Adrenal gland (tissue), 12 donors: Measurements from ENCODE around the gene ZCWPW2. TPM values are rescaled to one million over a fixed set of nuclear protein-coding genes. Genes with fewer than 3 reads are reported as not detected.

Experiments used
- DNase-seq, 7 donors: peaks; one replicate each; pipeline ENCODE4 v3.0.0-alpha.2; 2019 to 2020
- H3K27ac ChIP-seq, 5 donors: fragments of 200-600 bp; sonication (generic) in 4 of 5; 1 replicate in 3 of 5; 2 replicates in 2 of 5; pipeline versions ENCODE4 v1.5.1 to v1.8.0; 2016 to 2020; ENCODE audit warnings: mild to moderate bottlenecking in 1 of 5
- H3K27me3 ChIP-seq: fragments of 200-600 bp; 2 replicates; pipeline ENCODE4 v1.8.0; 2021
- H3K36me3 ChIP-seq, 2 donors: fragments of 200-600 bp; replicated peaks in 1 of 2; 1 replicate in 1 of 2; 2 replicates in 1 of 2; pipeline versions ENCODE4 v1.5.1 to v1.8.0; 2018 to 2022
- H3K4me1 ChIP-seq, 2 donors: fragments of 200-600 bp; replicated peaks in 1 of 2; 1 replicate in 1 of 2; 2 replicates in 1 of 2; pipeline versions ENCODE4 v1.5.1 to v1.8.0; 2018 to 2021
- H3K4me3 ChIP-seq, 4 donors: fragments of 200-600 bp; sonication (generic) in 3 of 4; one replicate each; pipeline ENCODE4 v1.5.1; 2016 to 2018
- H3K9me3 ChIP-seq, 3 donors: fragments of 200-600 bp; sonication (generic) in 1 of 3; replicated peaks in 1 of 3; 1 replicate in 2 of 3; 2 replicates in 1 of 3; pipeline versions ENCODE4 v1.5.1 to v1.8.0; 2016 to 2021
- CTCF ChIP-seq, 6 experiments: fragments of 450-650 bp in 4 of 6; fragments of 200-600 bp in 2 of 6; sonication (generic) in 1 of 6; IDR thresholded peaks; 1 replicate in 5 of 6; 2 replicates in 1 of 6; pipeline versions ENCODE4 v1.5.1 to v1.8.0; 2016 to 2021; ENCODE audit warnings: antibody characterized with exemption in 6 of 6, mild to moderate bottlenecking in 2 of 6, moderate library complexity in 1 of 6
- POLR2A ChIP-seq, 2 donors: fragments of 450-650 bp; IDR thresholded peaks; one replicate each; pipeline ENCODE4 v1.6.1; 2017; ENCODE audit warnings: antibody characterized with exemption in 2 of 2, mild to moderate bottlenecking in 2 of 2, moderate library complexity in 1 of 2
- WGBS, 4 donors: extraction: QIAGEN DNeasy Blood & Tissue Kit in 2 of 4; methylation state at CpG; one replicate each; pipeline versions ENCODE4 v1.1.5 to v1.1.7; 2013 to 2017; 5-methylcytosine and 5-hydroxymethylcytosine counted together
- intact Hi-C, 2 donors: fragments of 100-400 bp; cut with DNase I; formaldehyde crosslinking; loops; one replicate each; pipeline versions ENCODE4 v1.14.1 to v1.15.0; 2022 to 2023
- polyA plus RNA-seq, 3 donors: library from polyadenylated mRNA; stranded (reverse); fragments of 200-250 nt in 2 of 3; fragments of 350-450 nt in 1 of 3; fragmentation: Illumina TruSeq in 1 of 3; extraction: RNeasy Lipid Tissue Mini Kit (QIAGEN cat#74804) in 1 of 3; gene quantifications; one replicate each; pipeline ENCODE4 v1.2.3, GENCODE V29; 2013 to 2014
- total RNA-seq, 9 donors: library from RNA; depleted of rRNA in 4 of 9; stranded (reverse); fragments of >200 nt in 4 of 9; fragments of 120-200 nt in 1 of 9; fragmentation: NEBNext Ultra II Directional in 1 of 9; extraction: Animal tissue kit (Norgen Biotek cat#: 25700) in 1 of 9; gene quantifications; one replicate each; pipeline versions ENCODE4 v1.1.0 to v1.2.4, GENCODE V29; 2013 to 2023
- donor health status: healthy with polysubstance abuse.
- donor health status: Bipolar disorder and iron deficiency.
- donor health status: DM: yes; HTN: yes; CAD: no.
- donor health status: DM: no; HTN: no; CAD: no.
- donor health status: DM: no; HTN: no; CAD: no.
- donor health status: DM: yes; HTN: yes; CAD: no.

ZCWPW2 gene
- total and polyA plus RNA-seq, 12 donors = 0.55 to 2.1 (median 1.3) TPM

GRCh38 chr3:28476194-28476593 lies 127.7 kb downstream of the ZCWPW2 start:
- Histone ChIP-seq H3K36me3 (no peaks in the 10 kb centered on the region), H3K9me3 (no peaks in the 10 kb centered on the region), H3K4me1 (no peaks in the 10 kb centered on the region), H3K27me3 (no peaks in the 10 kb centered on the region), H3K27ac (no peak overlapping the region), H3K4me3 (no peak overlapping the region)
- no peak for TF ChIP-seq POLR2A (IDR thresholded peaks at IDR 0.05)
- peak; percentile 32 to 74 (median 52) for TF ChIP-seq CTCF (IDR thresholded peaks at IDR 0.05)
- DNase-seq = no peak
- intact Hi-C loops = no loop called here

- no peak overlapping the region for H3K4me3 ChIP-seq
- H3K36me3 ChIP-seq = no peaks in the 10 kb centered on the region
- H3K4me1 ChIP-seq = no peaks in the 10 kb centered on the region
- no peak for DNase-seq
- no peak for TF ChIP-seq CTCF (IDR thresholded peaks at IDR 0.05)
- no peak for TF ChIP-seq POLR2A (IDR thresholded peaks at IDR 0.05)
- H3K9me3 ChIP-seq = no peaks in the 10 kb centered on the region
- intact Hi-C loops = no loop called here
- 67 to 83% (median 72%) methylated on average over 3 to 5 of the region's 5 CpGs for WGBS, 4 donors
- H3K27me3 ChIP-seq = no peaks in the 10 kb centered on the region
- H3K27ac ChIP-seq = no peak overlapping the region
Measured at GRCh38 chr3:28476764-28477163, 128.2 kb downstream of the ZCWPW2 start.

GRCh38 chr3:28485164-28485563 lies 136.6 kb downstream of the ZCWPW2 start:
- no peak for TF ChIP-seq CTCF (IDR thresholded peaks at IDR 0.05)
- no peak for TF ChIP-seq POLR2A (IDR thresholded peaks at IDR 0.05)
- Histone ChIP-seq H3K27me3 (no peaks in the 10 kb centered on the region), H3K36me3 (no peaks in the 10 kb centered on the region), H3K4me1 (no peaks in the 10 kb centered on the region), H3K4me3 (no peak overlapping the region), H3K27ac (no peak overlapping the region), H3K9me3 (peaks cover 0 to 5% (median 0%) of the 10 kb centered on the region in 3 donors)
- intact Hi-C loops = no loop called here
- DNase-seq = no peak

GRCh38 chr3:28495301-28495700 lies 146.8 kb downstream of the ZCWPW2 start:
- Histone ChIP-seq H3K4me3 (no peak overlapping the region), H3K36me3 (no peaks in the 10 kb centered on the region), H3K27me3 (no peaks in the 10 kb centered on the region), H3K4me1 (no peaks in the 10 kb centered on the region), H3K9me3 (no peaks in the 10 kb centered on the region), H3K27ac (no peak overlapping the region)
- TF ChIP-seq POLR2A (IDR thresholded peaks at IDR 0.05) (no peak), CTCF (IDR thresholded peaks at IDR 0.05) (no peak)
- DNase-seq = no peak
- intact Hi-C loops = no loop called here
